Measurements from ENCODE around the gene UBD. TPM values are rescaled to one million over a fixed set of nuclear protein-coding genes. Genes with fewer than 3 reads are reported as not detected.

UBD gene
- total and polyA plus RNA-seq, 10 of the 15 experiments (the other 5 are each of a cell fraction or from before 2014, with no cell fraction given): 23.4 to 101 (median 35.7) TPM

DNA sequence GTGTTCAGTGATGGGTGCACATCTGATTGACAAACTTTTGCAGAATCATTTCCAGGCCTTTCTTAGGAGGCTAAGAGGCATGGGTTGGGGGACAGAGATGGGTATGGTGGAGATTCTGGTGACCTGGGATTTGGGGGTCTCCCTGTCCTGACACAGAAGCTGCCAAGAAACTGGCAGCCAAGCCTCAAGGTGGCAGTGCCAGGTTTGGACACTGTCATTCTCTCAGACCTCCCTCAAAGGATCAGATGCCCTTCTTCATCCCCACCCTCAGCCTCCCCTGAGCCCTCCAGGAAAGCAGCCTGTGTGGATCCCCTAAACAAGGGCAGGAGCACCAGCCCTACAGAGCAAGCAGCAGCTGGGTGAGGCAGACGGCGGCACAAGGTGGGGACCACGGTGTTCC lies 53.7 kb downstream of the UBD start:
- ChIA-PET CTCF (no interaction called here), POLR2A (no interaction called here), SMC1A (ENCODE audit: uncharacterized antibody, unreplicated experiment) (no interaction called here), RAD21 (ENCODE audit: unreplicated experiment) (no interaction called here)
- H3K9me3 ChIP-seq (replicated peaks; ENCODE audit: control insufficient read depth, insufficient read depth, low read length): no peaks in the 10 kb centered on the region
- DNase-seq (ENCODE audit: low read depth, low spot score) (no peak), ATAC-seq (no peak), FAIRE-seq (no peak)
- BruUV-seq (replicated peaks): no TSS peak
- H3K4me2 ChIP-seq (ENCODE audit: control insufficient read depth, insufficient read depth): no peak overlapping the region
- 73% methylated on average over 3 of the region's 3 CpGs for WGBS (ENCODE audit: insufficient coverage, insufficient replicate concordance, low lambda C conversion rate, missing lambda C conversion rate)
- H3K9ac ChIP-seq (ENCODE audit: control insufficient read depth, insufficient read depth, low read length): no peak overlapping the region
- no peaks in the 10 kb centered on the region for H3K79me2 ChIP-seq (ENCODE audit: control insufficient read depth, insufficient read depth, low read length)
- no peaks in the 10 kb centered on the region for H4K20me1 ChIP-seq (ENCODE audit: control insufficient read depth, insufficient read depth)
- in situ Hi-C loops (cut with MboI): no loop called here
- H3K27me3 ChIP-seq (replicated peaks in 1 of 2; ENCODE audit: control insufficient read depth in 2 of 2, insufficient read depth in 2 of 2, low read length in 1 of 2): 0 out of 4 replicates have a peak, but pooled peaks cover 1 to 2% of the 10 kb centered on the region in 2 experiments
- no peak overlapping the region for H3K27ac ChIP-seq (ENCODE audit: control insufficient read depth, insufficient read depth)
- H3K4me3 ChIP-seq: no peak overlapping the region
- H3K4me1 ChIP-seq (ENCODE audit: control insufficient read depth, insufficient read depth, low read length): peaks cover 9% of the 10 kb centered on the region
- no peak overlapping the region for H2AFZ ChIP-seq (ENCODE audit: control insufficient read depth, low read depth, low read length)
- intact Hi-C loops (cut with micrococcal nuclease; ENCODE audit: unreplicated experiment): no loop called here
- H3K36me3 ChIP-seq (ENCODE audit: control insufficient read depth in 2 of 2, insufficient read depth in 2 of 2, low read length in 1 of 2): no peaks in the 10 kb centered on the region
- TF ChIP-seq IKZF1 (conservative IDR thresholded peaks at IDR 0.05) (no peak), SIX5 (IDR thresholded peaks at IDR 0.05; ENCODE audit: low read depth, low read length, severe bottlenecking) (no peak), CHD4 (IDR thresholded peaks at IDR 0.05) (no peak), TBL1XR1 (IDR thresholded peaks at IDR 0.05; ENCODE audit: low read depth, low read length) (no peak), CEBPB (IDR thresholded peaks at IDR 0.05; ENCODE audit: borderline replicate concordance in 1 of 2, low read depth in 2 of 2, low read length in 2 of 2) (no peak), JUNB (IDR thresholded peaks at IDR 0.05) (no peak), TCF7 (IDR thresholded peaks at IDR 0.05; ENCODE audit: borderline replicate concordance) (no peak), GATAD2B (conservative IDR thresholded peaks at IDR 0.05; ENCODE audit: low read depth) (no peak), SRF (IDR thresholded peaks at IDR 0.05; ENCODE audit: low read depth in 2 of 2, low read length in 2 of 2) (no peak), POLR2A (IDR thresholded peaks at IDR 0.05; ENCODE audit: low read depth, low read length) (no peak), RELA (IDR thresholded peaks at IDR 0.05; ENCODE audit: borderline replicate concordance, partially characterized antibody) (no peak), SUPT20H (IDR thresholded peaks at IDR 0.05; ENCODE audit: borderline replicate concordance, control insufficient read depth, low read depth, low read length) (no peak)
- TF ChIP-seq, protein P1, sequence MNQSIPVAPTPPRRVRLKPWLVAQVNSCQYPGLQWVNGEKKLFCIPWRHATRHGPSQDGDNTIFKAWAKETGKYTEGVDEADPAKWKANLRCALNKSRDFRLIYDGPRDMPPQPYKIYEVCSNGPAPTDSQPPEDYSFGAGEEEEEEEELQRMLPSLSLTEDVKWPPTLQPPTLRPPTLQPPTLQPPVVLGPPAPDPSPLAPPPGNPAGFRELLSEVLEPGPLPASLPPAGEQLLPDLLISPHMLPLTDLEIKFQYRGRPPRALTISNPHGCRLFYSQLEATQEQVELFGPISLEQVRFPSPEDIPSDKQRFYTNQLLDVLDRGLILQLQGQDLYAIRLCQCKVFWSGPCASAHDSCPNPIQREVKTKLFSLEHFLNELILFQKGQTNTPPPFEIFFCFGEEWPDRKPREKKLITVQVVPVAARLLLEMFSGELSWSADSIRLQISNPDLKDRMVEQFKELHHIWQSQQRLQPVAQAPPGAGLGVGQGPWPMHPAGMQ (IDR thresholded peaks at IDR 0.05; ENCODE audit: borderline replicate concordance): no peak
- TF ChIP-seq, protein P2, sequence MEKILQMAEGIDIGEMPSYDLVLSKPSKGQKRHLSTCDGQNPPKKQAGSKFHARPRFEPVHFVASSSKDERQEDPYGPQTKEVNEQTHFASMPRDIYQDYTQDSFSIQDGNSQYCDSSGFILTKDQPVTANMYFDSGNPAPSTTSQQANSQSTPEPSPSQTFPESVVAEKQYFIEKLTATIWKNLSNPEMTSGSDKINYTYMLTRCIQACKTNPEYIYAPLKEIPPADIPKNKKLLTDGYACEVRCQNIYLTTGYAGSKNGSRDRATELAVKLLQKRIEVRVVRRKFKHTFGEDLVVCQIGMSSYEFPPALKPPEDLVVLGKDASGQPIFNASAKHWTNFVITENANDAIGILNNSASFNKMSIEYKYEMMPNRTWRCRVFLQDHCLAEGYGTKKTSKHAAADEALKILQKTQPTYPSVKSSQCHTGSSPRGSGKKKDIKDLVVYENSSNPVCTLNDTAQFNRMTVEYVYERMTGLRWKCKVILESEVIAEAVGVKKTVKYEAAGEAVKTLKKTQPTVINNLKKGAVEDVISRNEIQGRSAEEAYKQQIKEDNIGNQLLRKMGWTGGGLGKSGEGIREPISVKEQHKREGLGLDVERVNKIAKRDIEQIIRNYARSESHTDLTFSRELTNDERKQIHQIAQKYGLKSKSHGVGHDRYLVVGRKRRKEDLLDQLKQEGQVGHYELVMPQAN (conservative IDR thresholded peaks at IDR 0.05): no peak
- TF ChIP-seq, protein P3, sequence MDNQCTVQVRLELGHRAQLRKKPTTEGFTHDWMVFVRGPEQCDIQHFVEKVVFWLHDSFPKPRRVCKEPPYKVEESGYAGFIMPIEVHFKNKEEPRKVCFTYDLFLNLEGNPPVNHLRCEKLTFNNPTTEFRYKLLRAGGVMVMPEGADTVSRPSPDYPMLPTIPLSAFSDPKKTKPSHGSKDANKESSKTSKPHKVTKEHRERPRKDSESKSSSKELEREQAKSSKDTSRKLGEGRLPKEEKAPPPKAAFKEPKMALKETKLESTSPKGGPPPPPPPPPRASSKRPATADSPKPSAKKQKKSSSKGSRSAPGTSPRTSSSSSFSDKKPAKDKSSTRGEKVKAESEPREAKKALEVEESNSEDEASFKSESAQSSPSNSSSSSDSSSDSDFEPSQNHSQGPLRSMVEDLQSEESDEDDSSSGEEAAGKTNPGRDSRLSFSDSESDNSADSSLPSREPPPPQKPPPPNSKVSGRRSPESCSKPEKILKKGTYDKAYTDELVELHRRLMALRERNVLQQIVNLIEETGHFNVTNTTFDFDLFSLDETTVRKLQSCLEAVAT (IDR thresholded peaks at IDR 0.05): no peak
- TF ChIP-seq, protein P4, sequence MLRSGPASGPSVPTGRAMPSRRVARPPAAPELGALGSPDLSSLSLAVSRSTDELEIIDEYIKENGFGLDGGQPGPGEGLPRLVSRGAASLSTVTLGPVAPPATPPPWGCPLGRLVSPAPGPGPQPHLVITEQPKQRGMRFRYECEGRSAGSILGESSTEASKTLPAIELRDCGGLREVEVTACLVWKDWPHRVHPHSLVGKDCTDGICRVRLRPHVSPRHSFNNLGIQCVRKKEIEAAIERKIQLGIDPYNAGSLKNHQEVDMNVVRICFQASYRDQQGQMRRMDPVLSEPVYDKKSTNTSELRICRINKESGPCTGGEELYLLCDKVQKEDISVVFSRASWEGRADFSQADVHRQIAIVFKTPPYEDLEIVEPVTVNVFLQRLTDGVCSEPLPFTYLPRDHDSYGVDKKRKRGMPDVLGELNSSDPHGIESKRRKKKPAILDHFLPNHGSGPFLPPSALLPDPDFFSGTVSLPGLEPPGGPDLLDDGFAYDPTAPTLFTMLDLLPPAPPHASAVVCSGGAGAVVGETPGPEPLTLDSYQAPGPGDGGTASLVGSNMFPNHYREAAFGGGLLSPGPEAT (IDR thresholded peaks at IDR 0.05; ENCODE audit: low read depth): no peak

All from GM12878 (cell line).